Measurements from ENCODE around the gene PIP5K1B.

DNA sequence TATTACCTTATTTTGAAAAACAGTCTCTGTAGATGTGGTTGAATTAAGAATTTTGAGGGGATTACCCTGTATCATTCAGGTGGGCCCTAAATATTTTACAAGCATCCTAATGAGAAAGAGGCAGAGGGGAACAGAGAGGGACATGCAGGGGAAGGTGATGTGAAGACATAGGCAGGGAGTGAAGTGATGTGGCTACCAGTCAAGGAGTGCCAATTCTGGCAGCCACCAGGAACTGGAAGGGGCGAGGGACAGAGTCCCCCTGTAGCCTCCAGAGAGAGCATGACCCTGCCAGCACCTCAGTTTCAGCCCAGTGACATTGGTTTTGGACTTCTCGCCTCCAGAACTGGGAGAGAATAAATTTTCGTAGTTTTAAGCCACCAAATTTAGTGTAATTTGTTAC is 44.1 kb downstream of the PIP5K1B start:
- TF ChIP-seq CTCF (conservative IDR thresholded peaks at IDR 0.05; ENCODE audit: low read depth, low read length) (no peak), EZH2 (IDR thresholded peaks at IDR 0.05; ENCODE audit: borderline replicate concordance, low read depth, low read length, poor library complexity, severe bottlenecking) (no peak)
